Endothelial cell of umbilical vein (primary cell): Measurements from ENCODE around the gene AK9. TPM values are rescaled to one million over a fixed set of nuclear protein-coding genes. Genes with fewer than 3 reads are reported as not detected.

Experiments
- Bru-seq: library from RNA; stranded (reverse); fragments of 400-500 nt; gene quantifications from one replicate; lab custom pipeline; 2021; lab: Mats Ljungman, UMichigan
- BruChase-seq, 2 experiments: library from RNA; stranded (reverse); fragments of 400-500 nt; gene quantifications; one replicate each; lab custom pipeline; 2021; lab: Mats Ljungman, UMichigan
- BruUV-seq: library from RNA; stranded (reverse); fragments of 400-500 nt; replicated peaks from 2 replicates; lab custom pipeline; 2021; lab: Mats Ljungman, UMichigan
- CTCF ChIA-PET: fragments of 300-600, 350-600 bp; sonication (Branson Sonifier 250); formaldehyde crosslinking; loops from one replicate; lab custom pipeline; 2021; ENCODE audit warnings: antibody characterized with exemption, inconsistent platforms; lab: Charles Lee
- POLR2A ChIA-PET: fragments of 300-600, 350-600 bp; sonication (Branson Sonifier 250); formaldehyde crosslinking; loops from one replicate; lab custom pipeline; 2021; ENCODE audit warnings: antibody characterized with exemption, inconsistent platforms; lab: Charles Lee
- DNase-seq: peaks from one replicate; pipeline ENCODE4 v3.0.0-alpha.2; 2011; ENCODE audit warnings: low read depth, low spot score
- FAIRE-seq: peaks from 2 replicates; lab custom pipeline; 2011; peaks lifted over from hg19 to GRCh38; lab: Jason Lieb, UNC
- H2AFZ ChIP-seq: 2 replicates; pipeline ENCODE4 v1.6.0; 2012; ENCODE audit warnings: low read depth, low read length, control low read depth, inconsistent platforms
- H3K27ac ChIP-seq: 2 replicates; pipeline ENCODE4 v1.5.1; 2011; ENCODE audit warnings: low read depth, mild to moderate bottlenecking, control low read depth, low read length, moderate library complexity; ENCODE audit not compliant: insufficient read depth
- H3K27me3 ChIP-seq, 2 experiments: 2 replicates each; pipeline versions ENCODE4 v1.6.0 to v1.6.1; 2011; ENCODE audit warnings: low read length in 2 of 2, mixed read lengths in 1 of 2; ENCODE audit not compliant: control insufficient read depth in 2 of 2, insufficient read depth in 2 of 2
- H3K36me3 ChIP-seq, 2 experiments: 2 replicates in 1 of 2; 3 replicates in 1 of 2; pipeline ENCODE4 v1.5.1; 2011; ENCODE audit warnings: low read length in 2 of 2, mild to moderate bottlenecking in 1 of 2, moderate library complexity in 1 of 2; ENCODE audit not compliant: control insufficient read depth in 2 of 2, insufficient read depth in 2 of 2; ENCODE audit errors: extremely low read depth in 1 of 2
- H3K4me1 ChIP-seq: 3 replicates; pipeline ENCODE4 v1.5.1; 2011; ENCODE audit warnings: mild to moderate bottlenecking, low read length; ENCODE audit not compliant: control insufficient read depth, insufficient read depth; ENCODE audit errors: extremely low read depth
- H3K4me2 ChIP-seq: 2 replicates; pipeline ENCODE4 v1.6.1; 2011; ENCODE audit warnings: low read length, control low read depth, mixed read lengths; ENCODE audit not compliant: insufficient read depth
- H3K4me3 ChIP-seq, 3 experiments: fragments of 200-600 bp in 1 of 3; sonication (generic), shearing (Covaris generic) in 1 of 3; replicated peaks in 1 of 3; 2 replicates each; pipeline ENCODE4 v1.5.1; 2011 to 2016; ENCODE audit warnings: control low read depth in 3 of 3, low read length in 3 of 3, mild to moderate bottlenecking in 2 of 3, inconsistent platforms in 1 of 3, low read depth in 1 of 3, moderate library complexity in 1 of 3; ENCODE audit not compliant: insufficient read depth in 1 of 3
- H3K79me2 ChIP-seq: 2 replicates; pipeline ENCODE4 v1.6.0; 2012; ENCODE audit warnings: low read length, inconsistent platforms; ENCODE audit not compliant: control insufficient read depth, insufficient read depth
- H3K9ac ChIP-seq: replicated peaks from 2 replicates; pipeline ENCODE3; 2011; ENCODE audit warnings: low read length, control low read depth; ENCODE audit not compliant: insufficient read depth; ENCODE audit errors: extremely low read depth
- H3K9me1 ChIP-seq: replicated peaks from 3 replicates; pipeline ENCODE4 v1.6.0; 2011; ENCODE audit warnings: mild to moderate bottlenecking, low read length; ENCODE audit not compliant: control insufficient read depth, insufficient read depth; ENCODE audit errors: extremely low read depth
- H3K9me3 ChIP-seq: replicated peaks from 2 replicates; pipeline ENCODE4 v1.5.1; 2012; ENCODE audit warnings: low read length, inconsistent platforms; ENCODE audit not compliant: control insufficient read depth, insufficient read depth
- H4K20me1 ChIP-seq: replicated peaks from 2 replicates; pipeline ENCODE3; 2011; ENCODE audit warnings: mild to moderate bottlenecking, low read length; ENCODE audit not compliant: control insufficient read depth, insufficient read depth; ENCODE audit errors: extremely low read depth
- CTCF ChIP-seq, 2 donors: IDR thresholded peaks; 1 replicate in 1 of 2; 2 replicates in 1 of 2; pipeline ENCODE4 v1.5.1; 2011; ENCODE audit warnings: low read length in 2 of 2, mild to moderate bottlenecking in 2 of 2, moderate library complexity in 2 of 2, control low read depth in 1 of 2, inconsistent platforms in 1 of 2, low read depth in 1 of 2; ENCODE audit not compliant: insufficient read depth in 1 of 2; ENCODE audit errors: extremely low read depth in 1 of 2
- EZH2 ChIP-seq: IDR thresholded peaks from 2 replicates; pipeline ENCODE4 v1.6.1; 2012; ENCODE audit warnings: borderline replicate concordance, low read depth, mild to moderate bottlenecking, moderate library complexity, low read length, inconsistent platforms; ENCODE audit not compliant: severe bottlenecking
- FOS ChIP-seq: IDR thresholded peaks from 2 replicates; pipeline ENCODE4 v1.6.1; 2011; ENCODE audit warnings: mild to moderate bottlenecking, low read length, moderate library complexity, borderline replicate concordance; ENCODE audit not compliant: insufficient read depth
- MAX ChIP-seq: IDR thresholded peaks from 2 replicates; pipeline ENCODE4 v1.6.1; 2011; ENCODE audit not compliant: insufficient read depth, insufficient read length
- MYC ChIP-seq: IDR thresholded peaks from one replicate; pipeline ENCODE4 v1.6.1; 2011; ENCODE audit warnings: mild to moderate bottlenecking, low read depth, low read length
- POLR2A ChIP-seq: IDR thresholded peaks from 2 replicates; pipeline ENCODE4 v1.6.1; 2012; ENCODE audit warnings: low read depth, mild to moderate bottlenecking, control low read depth, low read length
- POLR2AphosphoS5 ChIP-seq: IDR thresholded peaks from 2 replicates; pipeline ENCODE4 v1.6.1; 2012; ENCODE audit warnings: low read depth, mild to moderate bottlenecking, control low read depth, low read length, moderate library complexity; ENCODE audit not compliant: insufficient read depth
- dilution Hi-C: fragments of 300-500 bp; cut with MboI; formaldehyde crosslinking; loops from one replicate; pipeline ENCODE4 v1.15.0; 2019; ENCODE audit warnings: low sequenced_read_pairs; ENCODE audit not compliant: extremely low pct_ligation_motif_present
- intact Hi-C: fragments of 100-400 bp; cut with micrococcal nuclease; formaldehyde crosslinking; loops from one replicate; pipeline ENCODE4 v1.10.0; 2022
- long read RNA-seq: library from polyadenylated mRNA; stranded (forward); transcript quantifications from one replicate; pipeline ENCODE4 v2.0.0, GENCODE V29; 2021
- polyA minus RNA-seq, 3 experiments: library from RNA; depleted of rRNA, polyadenylated mRNA; stranded (reverse); fragments of >200 nt; gene quantifications; 1 replicate in 1 of 3; 2 replicates in 2 of 3; pipeline ENCODE4 v1.2.3, GENCODE V29; 2011
- polyA plus RNA-seq, 4 experiments: library from polyadenylated mRNA; depleted of rRNA in 3 of 4; stranded (reverse) in 3 of 4; unstranded in 1 of 4; fragments of >200 nt; gene quantifications; 2 replicates each; pipeline versions ENCODE4 v1.2.1 to v1.2.3, GENCODE V29; 2011 to 2012; ENCODE audit warnings: missing spikeins in 1 of 4
- total RNA-seq: library from RNA; stranded (reverse); gene quantifications from 2 replicates; pipeline ENCODE4 v1.2.3, GENCODE V29; 2021

The AK9 gene
- total RNA-seq (3.2 and 4.0 TPM in 2 replicates), polyA plus RNA-seq (1.2 and 1.4 TPM in 2 replicates), polyA minus RNA-seq (2.4 and 3.3 TPM in 2 replicates), Bru-seq, nascent RNA (percentile 38 among the genes with signal in this experiment), BruChase-seq, experiment 1, labeled RNA remaining after a 6-hour chase (percentile 32 among the genes with signal in this experiment), BruChase-seq, experiment 2, labeled RNA remaining after a 2-hour chase (percentile 34 among the genes with signal in this experiment)
- polyA plus RNA-seq (2011; cell fraction: cytosol; rRNA removed) = 1.7 TPM in 2 replicates
- polyA plus RNA-seq (2011; cell fraction: nucleus; rRNA removed) = 5.6 and 6.0 TPM in 2 replicates
- polyA plus RNA-seq (2012) = 2.7 and 5.0 TPM in 2 replicates
- polyA minus RNA-seq (2011; cell fraction: cytosol; rRNA and poly(A)+ RNA removed) = 1.4 TPM
- polyA minus RNA-seq (2011; cell fraction: nucleus; rRNA and poly(A)+ RNA removed) = 7.4 and 8.6 TPM in 2 replicates
- long read RNA-seq, partial matches to known transcripts = 5 of 8 reads
- long read RNA-seq, other reads (novel, unspliced or antisense) = 2 of 8 reads

GRCh38 chr6:109690737-109691621 lies at the start of gene AK9, which contains the start of gene FIG4:
Gene AK9 (minus strand): TSS chr6:109691202. CDS start chr6:109675745, 15,457 bp downstream.
Gene FIG4 (plus strand): TSS chr6:109691296. CDS start chr6:109691436, 140 bp downstream.
- peak within 1 kb of the TSS; percentile 88 for H3K9ac ChIP-seq
- peaks cover 10% of the 10 kb centered on the region for H3K4me1 ChIP-seq
- peak within 1 kb of the TSS; percentile 73 for H3K27ac ChIP-seq
- no peaks in the 10 kb centered on the region for H3K79me2 ChIP-seq
- dilution Hi-C loops = no loop called here
- BruUV-seq = TSS peak; percentile 88
- peak; percentile 95 for DNase-seq
- peak within 1 kb of the TSS; percentile 87 for H3K4me2 ChIP-seq
- intact Hi-C loops = loop anchor here (1.0 to 10.0 kb wide), 8 partner anchors 18 to 506 kb away; partner anchors contain the start of genes CD164, CDC40 and ZBTB24
- TF ChIP-seq FOS = no peak
- peak; percentile 10 to 43 for TF ChIP-seq CTCF (IDR thresholded peaks at IDR 0.05; ENCODE audit: extremely low read depth in 1 of 2, insufficient read depth in 1 of 2, low read depth in 1 of 2, low read length in 2 of 2)
- no peak for TF ChIP-seq MYC
- TF ChIP-seq EZH2 = no peak
- peak; percentile 48 for TF ChIP-seq POLR2AphosphoS5
- peak; percentile 63 for TF ChIP-seq POLR2A
- TF ChIP-seq MAX = no peak
- H3K9me3 ChIP-seq = no peaks in the 10 kb centered on the region
- no peaks in the 10 kb centered on the region for H4K20me1 ChIP-seq
- peak within 1 kb of the TSS; percentile 54 to 89 (median 55) for H3K4me3 ChIP-seq
- H3K36me3 ChIP-seq = no peaks in the 10 kb centered on the region
- H3K9me1 ChIP-seq = no peaks in the 10 kb centered on the region
- CTCF ChIA-PET = interaction anchor here (0.7 to 2.9 kb wide), 8 partner anchors 14 to 349 kb away, joined by 3 to 31 read pairs (median 4); no protein-coding TSS in a partner anchor
- peak within 1 kb of the TSS; percentile 91 for H2AFZ ChIP-seq
- no peaks in the 10 kb centered on the region for H3K27me3 ChIP-seq
- peak; percentile 97 for FAIRE-seq
- POLR2A ChIA-PET = interaction anchor here (0.6 kb wide), 1 partner anchor 31 kb away, joined by 3 read pairs; no protein-coding TSS in a partner anchor
